ENCODE measurements around the gene CATSPER4. TPM values are rescaled to one million over a fixed set of nuclear protein-coding genes. Genes with fewer than 3 reads are reported as not detected.

CATSPER4 gene
- total and polyA plus RNA-seq, 2 experiments from 2014 or later: 0.50 TPM; not detected in 1

GRCh38 chr1:26239936-26240335 is 49.5 kb downstream of the CATSPER4 start:
- peaks cover 6% of the 10 kb centered on the region for H3K36me3 ChIP-seq
- peak in 1 of 2 donors; percentile 39 for DNase-seq (ENCODE audit: low read depth in 1 of 2, low spot score in 1 of 2)
- no peaks in the 10 kb centered on the region for H3K9me3 ChIP-seq (ENCODE audit: low read depth)
- no peak overlapping the region for H3K27ac ChIP-seq
- no peak for TF ChIP-seq CTCF (IDR thresholded peaks at IDR 0.05; ENCODE audit: low read depth, low read length)
- H3K4me1 ChIP-seq (ENCODE audit: low read depth): peaks cover 5% of the 10 kb centered on the region
- H3K27me3 ChIP-seq: no peaks in the 10 kb centered on the region
- H3K4me3 ChIP-seq: no peak overlapping the region

Other genes with a start within 250 kb of the CATSPER4 start
- gene PAFAH2, start 192.5 kb upstream of the CATSPER4 start, total RNA-seq: 8.3 and 10.9 TPM in 2 replicates
- 11.1 and 11.2 TPM in 2 replicates for gene PAFAH2, start 192.5 kb upstream of the CATSPER4 start, polyA plus RNA-seq
- 7.0 and 10.1 TPM in 2 replicates for gene EXTL1, start 168.8 kb upstream of the CATSPER4 start, total RNA-seq
- 8.6 and 10.0 TPM in 2 replicates for gene EXTL1, start 168.8 kb upstream of the CATSPER4 start, polyA plus RNA-seq
- 1.3 and 1.5 TPM in 2 replicates for gene SLC30A2, start 144.5 kb upstream of the CATSPER4 start, total RNA-seq
- 0.16 and 1.8 TPM in 2 replicates for gene SLC30A2, start 144.5 kb upstream of the CATSPER4 start, polyA plus RNA-seq
- gene TRIM63, start 123.0 kb upstream of the CATSPER4 start, total RNA-seq: 29.4 and 39.6 TPM in 2 replicates
- 25.8 and 32.8 TPM in 2 replicates for gene TRIM63, start 123.0 kb upstream of the CATSPER4 start, polyA plus RNA-seq
- 3.7 and 8.5 TPM in 2 replicates for gene PDIK1L, start 78.8 kb upstream of the CATSPER4 start, total RNA-seq
- gene PDIK1L, start 78.8 kb upstream of the CATSPER4 start, polyA plus RNA-seq: 4.2 and 7.1 TPM in 2 replicates
- gene FAM110D, start 31.5 kb upstream of the CATSPER4 start, total RNA-seq: 4.7 and 6.8 TPM in 2 replicates
- 8.1 and 10.9 TPM in 2 replicates for gene FAM110D, start 31.5 kb upstream of the CATSPER4 start, polyA plus RNA-seq
- gene C1orf232, start 21.6 kb upstream of the CATSPER4 start, total RNA-seq: not detected in 2 replicates
- not detected in 2 replicates for gene C1orf232, start 21.6 kb upstream of the CATSPER4 start, polyA plus RNA-seq
- 34.5 and 47.8 TPM in 2 replicates for gene ZNF593, start 20.7 kb upstream of the CATSPER4 start, total RNA-seq
- 43.6 and 58.0 TPM in 2 replicates for gene ZNF593, start 20.7 kb upstream of the CATSPER4 start, polyA plus RNA-seq
- not detected in 2 replicates for gene ZNF593OS, start 18.8 kb upstream of the CATSPER4 start, total RNA-seq
- gene ZNF593OS, start 18.8 kb upstream of the CATSPER4 start, polyA plus RNA-seq: 2.9 and 3.4 TPM in 2 replicates
- 8.4 and 9.7 TPM in 2 replicates for gene CNKSR1, start 13.1 kb upstream of the CATSPER4 start, total RNA-seq
- gene CNKSR1, start 13.1 kb upstream of the CATSPER4 start, polyA plus RNA-seq: 7.5 and 7.6 TPM in 2 replicates
- 32.7 and 33.2 TPM in 2 replicates for gene CEP85, start 43.6 kb downstream of the CATSPER4 start, total RNA-seq
- 22.9 and 28.8 TPM in 2 replicates for gene CEP85, start 43.6 kb downstream of the CATSPER4 start, polyA plus RNA-seq
- 23.0 and 32.9 TPM in 2 replicates for gene SH3BGRL3, start 89.5 kb downstream of the CATSPER4 start, total RNA-seq
- 93.4 and 119 TPM in 2 replicates for gene SH3BGRL3, start 89.5 kb downstream of the CATSPER4 start, polyA plus RNA-seq
- 13.8 and 21.1 TPM in 2 replicates for gene UBXN11, start 116.0 kb downstream of the CATSPER4 start, total RNA-seq
- 40.1 and 41.3 TPM in 2 replicates for gene UBXN11, start 116.0 kb downstream of the CATSPER4 start, polyA plus RNA-seq
- gene CD52, start 127.4 kb downstream of the CATSPER4 start, total RNA-seq: not detected in 2 replicates
- 2.0 and 3.3 TPM in 2 replicates for gene CD52, start 127.4 kb downstream of the CATSPER4 start, polyA plus RNA-seq
- gene CRYBG2, start 163.5 kb downstream of the CATSPER4 start, total RNA-seq: 0.06 TPM in 1 of 2 replicates, not detected in the other
- gene CRYBG2, start 163.5 kb downstream of the CATSPER4 start, polyA plus RNA-seq: 0.89 and 1.7 TPM in 2 replicates
- not detected in 2 replicates for gene ZNF683, start 182.1 kb downstream of the CATSPER4 start, total RNA-seq
- not detected in 2 replicates for gene ZNF683, start 182.1 kb downstream of the CATSPER4 start, polyA plus RNA-seq
- gene LIN28A, start 220.2 kb downstream of the CATSPER4 start, total RNA-seq: 7.2 and 16.6 TPM in 2 replicates
- gene LIN28A, start 220.2 kb downstream of the CATSPER4 start, polyA plus RNA-seq: 3.4 and 5.6 TPM in 2 replicates
- gene DHDDS, start 241.7 kb downstream of the CATSPER4 start, total RNA-seq: 48.7 and 51.1 TPM in 2 replicates
- 41.7 and 46.8 TPM in 2 replicates for gene DHDDS, start 241.7 kb downstream of the CATSPER4 start, polyA plus RNA-seq